Caco-2 (cell line): ENCODE measurements around the gene PID1. TPM values are rescaled to one million over a fixed set of nuclear protein-coding genes. Genes with fewer than 3 reads are reported as not detected.

Source experiments
- BruUV-seq: library from RNA; stranded (reverse); fragments of 400-500 nt; replicated peaks from 2 replicates; lab custom pipeline; 2021; lab: Mats Ljungman, UMichigan
- CTCF ChIA-PET: fragments of 300-600 bp; sonication (Branson Sonifier 250); formaldehyde crosslinking; loops from one replicate; lab custom pipeline; 2022; ENCODE audit warnings: antibody characterized with exemption; lab: Charles Lee
- POLR2A ChIA-PET: fragments of 300-600 bp; sonication (Branson Sonifier 250); formaldehyde crosslinking; loops from one replicate; lab custom pipeline; 2022; ENCODE audit warnings: antibody characterized with exemption; lab: Charles Lee
- DNase-seq, 2 experiments: peaks; one replicate each; pipeline versions ENCODE4 v3.0.0 to v3.0.0-alpha.2; 2020 to 2022
- H3K27me3 ChIP-seq: replicated peaks from 2 replicates; pipeline ENCODE4 v1.6.0; 2011; ENCODE audit warnings: low read length; ENCODE audit not compliant: control insufficient read depth, insufficient read depth
- H3K36me3 ChIP-seq: 2 replicates; pipeline ENCODE4 v1.5.1; 2011; ENCODE audit warnings: low read length; ENCODE audit not compliant: control insufficient read depth, insufficient read depth
- H3K4me1 ChIP-seq: fragments of 250-450 bp; sonication (Bioruptor Pico); 2 replicates; pipeline ENCODE4 v1.5.1; 2020; ENCODE audit warnings: mild to moderate bottlenecking
- H3K4me3 ChIP-seq: 2 replicates; pipeline ENCODE4 v1.5.1; 2011; ENCODE audit warnings: low read depth, mild to moderate bottlenecking, control low read depth, low read length
- H3K9me3 ChIP-seq: fragments of 250-450 bp; sonication (Bioruptor Pico); 2 replicates; pipeline ENCODE4 v1.5.1; 2020; ENCODE audit warnings: mild to moderate bottlenecking, moderate library complexity
- H3K27ac Mint-ChIP-seq: one replicate; pipeline ENCODE4 v1.8.0; 2022; ENCODE audit warnings: mixed read lengths; ENCODE audit not compliant: unreplicated experiment
- H3K27me3 Mint-ChIP-seq: one replicate; pipeline ENCODE4 v1.8.0; 2022; ENCODE audit warnings: mixed read lengths; ENCODE audit not compliant: insufficient read depth, unreplicated experiment
- H3K36me3 Mint-ChIP-seq: one replicate; pipeline ENCODE4 v1.8.0; 2022; ENCODE audit warnings: mild to moderate bottlenecking, mixed read lengths; ENCODE audit not compliant: insufficient read depth, unreplicated experiment
- H3K4me1 Mint-ChIP-seq: one replicate; pipeline ENCODE4 v1.8.0; 2022; ENCODE audit warnings: low read depth, mixed read lengths; ENCODE audit not compliant: unreplicated experiment
- H3K4me3 Mint-ChIP-seq: one replicate; pipeline ENCODE4 v1.8.0; 2022; ENCODE audit warnings: mild to moderate bottlenecking, moderate library complexity, mixed read lengths; ENCODE audit not compliant: unreplicated experiment
- H3K9me3 Mint-ChIP-seq: one replicate; pipeline ENCODE4 v1.8.0; 2022; ENCODE audit warnings: mixed read lengths; ENCODE audit not compliant: unreplicated experiment
- CTCF ChIP-seq, 2 experiments: fragments of 200-600 bp in 1 of 2; IDR thresholded peaks; 1 replicate in 1 of 2; 2 replicates in 1 of 2; pipeline versions ENCODE4 v1.5.1 to v1.8.0; 2011 to 2022; ENCODE audit warnings: antibody characterized with exemption in 1 of 2, control low read depth in 1 of 2, inconsistent platforms in 1 of 2, low read depth in 1 of 2, low read length in 1 of 2, mild to moderate bottlenecking in 1 of 2, moderate library complexity in 1 of 2; ENCODE audit not compliant: insufficient read depth in 1 of 2, severe bottlenecking in 1 of 2, unreplicated experiment in 1 of 2
- intact Hi-C: fragments of 100-400 bp; cut with micrococcal nuclease; formaldehyde crosslinking; loops from one replicate; pipeline ENCODE4 v1.10.0; 2022; ENCODE audit not compliant: unreplicated experiment
- total RNA-seq: library from RNA; stranded (reverse); gene quantifications from 2 replicates; pipeline ENCODE4 v1.2.3, GENCODE V29; 2022

PID1 gene
- total RNA-seq, 1 experiment from 2014 or later = 9.8 TPM

DNA sequence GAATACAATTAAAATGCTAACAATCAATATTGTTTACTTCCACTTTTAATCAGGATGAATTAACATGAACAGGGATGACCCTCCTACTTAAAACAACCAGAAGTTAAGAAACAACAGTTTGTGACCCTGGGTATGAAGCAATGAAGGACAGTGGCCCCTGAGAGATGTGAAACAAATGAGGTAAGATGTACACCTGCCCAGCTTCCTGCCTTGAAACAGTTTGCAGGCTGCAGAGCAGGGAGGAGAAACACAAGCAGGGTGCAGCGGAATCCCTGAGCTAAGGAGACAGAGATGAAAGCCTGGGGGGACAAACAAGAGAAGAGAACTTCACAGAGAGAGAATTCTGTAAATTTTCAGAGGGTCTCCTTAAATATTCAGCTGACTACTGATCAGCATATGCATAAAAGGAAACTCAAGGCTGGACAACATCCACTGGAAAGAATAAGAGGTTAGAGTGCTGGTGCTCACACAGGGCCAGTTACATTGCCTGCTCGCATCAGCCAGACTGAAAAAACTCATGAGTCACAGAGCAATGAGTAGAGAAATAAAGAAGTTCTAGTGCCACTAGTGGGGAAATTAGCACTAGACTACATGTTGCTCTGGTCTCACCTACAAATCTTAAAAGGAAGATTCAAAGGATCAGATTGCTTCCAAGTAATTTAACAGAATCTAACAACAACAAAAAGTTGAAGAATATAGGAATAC, 106.4 kb downstream of the PID1 start:
- DNase-seq = no peak
- Mint-ChIP-seq H3K9me3 (no peaks in the 10 kb centered on the region), H3K36me3 (peaks cover 5% of the 10 kb centered on the region), H3K4me3 (no peak overlapping the region), H3K27ac (peak overlapping the region; percentile 84), H3K4me1 (peaks cover 18% of the 10 kb centered on the region), H3K27me3 (no peaks in the 10 kb centered on the region)
- no peak overlapping the region for H3K4me3 ChIP-seq
- H3K4me1 ChIP-seq = peaks cover 22% of the 10 kb centered on the region
- intact Hi-C loops = no loop called here
- CTCF ChIA-PET = no interaction called here
- no peak for TF ChIP-seq CTCF (IDR thresholded peaks at IDR 0.05; ENCODE audit: insufficient read depth in 1 of 2, low read depth in 1 of 2, low read length in 1 of 2, severe bottlenecking in 1 of 2, unreplicated experiment in 1 of 2)
- no peaks in the 10 kb centered on the region for H3K9me3 ChIP-seq
- BruUV-seq = no TSS peak
- POLR2A ChIA-PET = no interaction called here
- H3K36me3 ChIP-seq = no peaks in the 10 kb centered on the region
- H3K27me3 ChIP-seq = no peaks in the 10 kb centered on the region

DNA sequence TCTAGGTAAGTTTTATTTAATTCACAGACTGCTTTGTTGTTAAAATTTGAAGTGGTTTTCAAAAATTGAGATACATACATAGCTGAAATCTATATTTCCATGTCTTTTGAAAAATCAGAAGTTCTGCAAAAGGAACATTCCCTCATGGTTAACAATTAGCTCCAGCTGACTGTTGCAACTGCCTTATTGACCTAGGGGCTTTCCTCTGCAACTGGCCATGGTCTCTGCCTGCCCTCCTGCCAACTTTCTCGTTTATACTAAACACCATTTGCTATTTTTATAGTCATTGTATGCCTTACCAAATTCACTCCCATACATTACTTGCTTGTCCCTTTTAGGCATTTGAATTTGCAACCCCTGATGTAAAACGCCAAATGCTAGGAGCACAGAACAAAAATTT, 107.2 kb downstream of the PID1 start:
- intact Hi-C loops = no loop called here
- BruUV-seq = no TSS peak
- POLR2A ChIA-PET = no interaction called here
- Histone ChIP-seq H3K9me3 (no peaks in the 10 kb centered on the region), H3K27me3 (no peaks in the 10 kb centered on the region), H3K4me3 (no peak overlapping the region), H3K4me1 (peaks cover 29% of the 10 kb centered on the region), H3K36me3 (no peaks in the 10 kb centered on the region)
- no peak for DNase-seq
- Mint-ChIP-seq H3K36me3 (peaks cover 5% of the 10 kb centered on the region), H3K4me1 (peaks cover 19% of the 10 kb centered on the region), H3K27ac (no peak overlapping the region), H3K27me3 (no peaks in the 10 kb centered on the region), H3K4me3 (no peak overlapping the region), H3K9me3 (no peaks in the 10 kb centered on the region)
- CTCF ChIA-PET = interaction anchor here (1.1 kb wide), 1 partner anchor 16 kb away, joined by 3 read pairs; no protein-coding TSS in a partner anchor
- no peak for TF ChIP-seq CTCF (IDR thresholded peaks at IDR 0.05; ENCODE audit: insufficient read depth in 1 of 2, low read depth in 1 of 2, low read length in 1 of 2, severe bottlenecking in 1 of 2, unreplicated experiment in 1 of 2)

- DNase-seq = no peak
- Histone ChIP-seq H3K4me1 (peaks cover 29% of the 10 kb centered on the region), H3K4me3 (no peak overlapping the region), H3K27me3 (no peaks in the 10 kb centered on the region), H3K36me3 (no peaks in the 10 kb centered on the region), H3K9me3 (no peaks in the 10 kb centered on the region)
- peaks cover 25% of the 10 kb centered on the region for H3K4me1 Mint-ChIP-seq
- H3K27me3 Mint-ChIP-seq = no peaks in the 10 kb centered on the region
- peaks cover 5% of the 10 kb centered on the region for H3K36me3 Mint-ChIP-seq
- H3K9me3 Mint-ChIP-seq = no peaks in the 10 kb centered on the region
- BruUV-seq = no TSS peak
- H3K4me3 Mint-ChIP-seq = no peak overlapping the region
- CTCF ChIA-PET = no interaction called here
- no peak overlapping the region for H3K27ac Mint-ChIP-seq
- intact Hi-C loops = no loop called here
- POLR2A ChIA-PET = no interaction called here
- TF ChIP-seq CTCF (IDR thresholded peaks at IDR 0.05; ENCODE audit: insufficient read depth in 1 of 2, low read depth in 1 of 2, low read length in 1 of 2, severe bottlenecking in 1 of 2, unreplicated experiment in 1 of 2) = no peak
Observed at GRCh38 chr2:229162015-229162414, 109.1 kb downstream of the PID1 start.
